H1 (cell line): ENCODE measurements around the gene EPB42.

ENCODE experiments used
- BRCA1 ChIP-seq: IDR thresholded peaks from 2 replicates; pipeline ENCODE4 v1.6.1; 2012; ENCODE audit warnings: low read depth, low read length, improper control_type of control experiment
- CHD2 ChIP-seq: IDR thresholded peaks from 2 replicates; pipeline ENCODE4 v1.6.1; 2012; ENCODE audit warnings: low read length, improper control_type of control experiment
- EZH2 ChIP-seq: fragments of 200-600 bp; sonication (generic); IDR thresholded peaks from 2 replicates; pipeline ENCODE4 v1.7.1; 2012; ENCODE audit warnings: low read depth, mild to moderate bottlenecking, moderate library complexity, low read length, inconsistent platforms; ENCODE audit not compliant: severe bottlenecking
- GABPA ChIP-seq: IDR thresholded peaks from 2 replicates; pipeline ENCODE4 v1.6.1; 2011; ENCODE audit warnings: mild to moderate bottlenecking, low read length, moderate library complexity, borderline replicate concordance; ENCODE audit not compliant: insufficient read depth
- MAFK ChIP-seq: IDR thresholded peaks from 2 replicates; pipeline ENCODE4 v1.6.1; 2012; ENCODE audit warnings: low read depth, mild to moderate bottlenecking, improper control_type of control experiment, low read length
- POLR2A ChIP-seq, 2 experiments: IDR thresholded peaks; 1 replicate in 1 of 2; 2 replicates in 1 of 2; pipeline ENCODE4 v1.6.1; 2011; ENCODE audit warnings: low read depth in 2 of 2, low read length in 2 of 2, mild to moderate bottlenecking in 2 of 2; ENCODE audit errors: control extremely low read depth in 1 of 2
- TAF7 ChIP-seq: optimal IDR thresholded peaks from 2 replicates; pipeline ENCODE3; 2011; ENCODE audit warnings: low read depth, mild to moderate bottlenecking, inconsistent platforms, low read length, moderate library complexity, borderline replicate concordance
- ZNF274 ChIP-seq: IDR thresholded peaks from 2 replicates; pipeline ENCODE4 v1.7.0; 2012; ENCODE audit warnings: low read length, borderline replicate concordance; ENCODE audit errors: extremely low read depth
- TF ChIP-seq, protein P1 (sequence below), 3 experiments: IDR thresholded peaks; 1 replicate in 2 of 3; 2 replicates in 1 of 3; pipeline versions ENCODE4 v1.5.1 to v1.6.1; 2011; ENCODE audit warnings: low read length in 3 of 3, mild to moderate bottlenecking in 3 of 3, inconsistent platforms in 2 of 3, low read depth in 1 of 3, moderate library complexity in 1 of 3; ENCODE audit not compliant: insufficient read depth in 1 of 3; ENCODE audit errors: control extremely low read depth in 1 of 3
- TF ChIP-seq, protein P2 (sequence below): IDR thresholded peaks from 2 replicates; pipeline ENCODE4 v1.6.1; 2012; ENCODE audit warnings: inconsistent platforms

DNA sequence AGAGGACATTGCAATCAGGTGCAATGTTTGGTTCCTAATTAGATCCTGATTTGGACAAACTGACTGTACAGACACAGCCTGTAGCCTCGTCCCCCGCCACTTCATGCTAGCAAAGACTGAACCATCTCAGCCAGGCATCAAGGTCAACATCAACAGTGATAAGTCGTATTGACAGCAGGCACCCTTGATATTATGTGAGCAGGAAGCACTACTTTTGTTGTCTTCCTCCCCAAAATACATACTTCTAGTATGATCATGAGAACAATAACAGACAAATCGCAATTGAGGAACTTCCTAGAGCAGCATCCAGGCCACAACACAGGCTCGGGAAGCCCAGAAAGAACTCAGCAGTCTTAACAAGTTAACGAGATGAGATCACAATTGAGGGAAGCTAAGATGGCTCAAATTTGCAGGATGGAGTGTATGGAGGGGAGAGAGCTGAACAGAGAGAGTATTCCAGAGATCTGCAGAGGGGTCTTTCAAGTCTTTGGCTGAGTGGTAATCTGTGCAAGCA is 25.5 kb upstream of the EPB42 start:
- TF ChIP-seq POLR2A (IDR thresholded peaks at IDR 0.05; ENCODE audit: control extremely low read depth in 1 of 2, low read depth in 2 of 2, low read length in 2 of 2), result no peak
- TF ChIP-seq TAF7, result no peak
- TF ChIP-seq ZNF274, result no peak
- TF ChIP-seq CHD2, result no peak
- TF ChIP-seq, protein P1, sequence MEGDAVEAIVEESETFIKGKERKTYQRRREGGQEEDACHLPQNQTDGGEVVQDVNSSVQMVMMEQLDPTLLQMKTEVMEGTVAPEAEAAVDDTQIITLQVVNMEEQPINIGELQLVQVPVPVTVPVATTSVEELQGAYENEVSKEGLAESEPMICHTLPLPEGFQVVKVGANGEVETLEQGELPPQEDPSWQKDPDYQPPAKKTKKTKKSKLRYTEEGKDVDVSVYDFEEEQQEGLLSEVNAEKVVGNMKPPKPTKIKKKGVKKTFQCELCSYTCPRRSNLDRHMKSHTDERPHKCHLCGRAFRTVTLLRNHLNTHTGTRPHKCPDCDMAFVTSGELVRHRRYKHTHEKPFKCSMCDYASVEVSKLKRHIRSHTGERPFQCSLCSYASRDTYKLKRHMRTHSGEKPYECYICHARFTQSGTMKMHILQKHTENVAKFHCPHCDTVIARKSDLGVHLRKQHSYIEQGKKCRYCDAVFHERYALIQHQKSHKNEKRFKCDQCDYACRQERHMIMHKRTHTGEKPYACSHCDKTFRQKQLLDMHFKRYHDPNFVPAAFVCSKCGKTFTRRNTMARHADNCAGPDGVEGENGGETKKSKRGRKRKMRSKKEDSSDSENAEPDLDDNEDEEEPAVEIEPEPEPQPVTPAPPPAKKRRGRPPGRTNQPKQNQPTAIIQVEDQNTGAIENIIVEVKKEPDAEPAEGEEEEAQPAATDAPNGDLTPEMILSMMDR (IDR thresholded peaks at IDR 0.05; ENCODE audit: control extremely low read depth in 1 of 3, insufficient read depth in 1 of 3, low read depth in 1 of 3, low read length in 3 of 3), result no peak
- no peak for TF ChIP-seq EZH2
- no peak for TF ChIP-seq GABPA
- TF ChIP-seq, protein P2, sequence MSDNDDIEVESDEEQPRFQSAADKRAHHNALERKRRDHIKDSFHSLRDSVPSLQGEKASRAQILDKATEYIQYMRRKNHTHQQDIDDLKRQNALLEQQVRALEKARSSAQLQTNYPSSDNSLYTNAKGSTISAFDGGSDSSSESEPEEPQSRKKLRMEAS, result no peak
- TF ChIP-seq MAFK, result no peak
- TF ChIP-seq BRCA1, result no peak
